Mesothelial cell of epicardium (in vitro differentiated cells): ENCODE data around the gene KCNC3. TPM values are rescaled to one million over a fixed set of nuclear protein-coding genes. Genes with fewer than 3 reads are reported as not detected.

Experiments
- DNase-seq, 2 experiments: peaks; one replicate each; pipeline ENCODE4 v3.0.0; 2021; ENCODE audit warnings: low spot score in 2 of 2; ENCODE audit not compliant: unreplicated experiment in 2 of 2
- H3K27ac Mint-ChIP-seq: 2 replicates; pipeline ENCODE4 v1.8.0; 2021; ENCODE audit warnings: mixed read lengths
- H3K27me3 Mint-ChIP-seq: 2 replicates; pipeline ENCODE4 v1.8.0; 2021; ENCODE audit warnings: low read depth, mixed read lengths
- H3K36me3 Mint-ChIP-seq: 2 replicates; pipeline ENCODE4 v1.8.0; 2021; ENCODE audit warnings: mixed read lengths
- H3K4me1 Mint-ChIP-seq: 2 replicates; pipeline ENCODE4 v1.8.0; 2021; ENCODE audit warnings: mixed read lengths
- H3K4me3 Mint-ChIP-seq: 2 replicates; pipeline ENCODE4 v1.8.0; 2021; ENCODE audit warnings: mild to moderate bottlenecking, moderate library complexity, mixed read lengths
- H3K9me3 Mint-ChIP-seq: 2 replicates; pipeline ENCODE4 v1.8.0; 2021; ENCODE audit warnings: mixed read lengths
- CTCF ChIP-seq: fragments of 200-600 bp; sonication (generic); IDR thresholded peaks from one replicate; pipeline ENCODE4 v1.5.0; 2021; ENCODE audit warnings: antibody characterized with exemption; ENCODE audit not compliant: unreplicated experiment
- total RNA-seq: library from RNA; stranded (reverse); gene quantifications from 3 replicates; pipeline ENCODE4 v1.2.1, GENCODE V29; 2021

Gene KCNC3
- total RNA-seq, 1 donor from 2014 or later: 54.4 TPM

GRCh38 chr19:50362656-50363424 lies 33.7 kb upstream of the KCNC3 start:
- no peak overlapping the region for H3K4me3 Mint-ChIP-seq
- H3K36me3 Mint-ChIP-seq: peaks cover 17% of the 10 kb centered on the region
- H3K4me1 Mint-ChIP-seq: no peaks in the 10 kb centered on the region
- no peaks in the 10 kb centered on the region for H3K9me3 Mint-ChIP-seq
- no peak for DNase-seq
- no peak overlapping the region for H3K27ac Mint-ChIP-seq
- H3K27me3 Mint-ChIP-seq: no peaks in the 10 kb centered on the region
- TF ChIP-seq CTCF: no peak

DNA sequence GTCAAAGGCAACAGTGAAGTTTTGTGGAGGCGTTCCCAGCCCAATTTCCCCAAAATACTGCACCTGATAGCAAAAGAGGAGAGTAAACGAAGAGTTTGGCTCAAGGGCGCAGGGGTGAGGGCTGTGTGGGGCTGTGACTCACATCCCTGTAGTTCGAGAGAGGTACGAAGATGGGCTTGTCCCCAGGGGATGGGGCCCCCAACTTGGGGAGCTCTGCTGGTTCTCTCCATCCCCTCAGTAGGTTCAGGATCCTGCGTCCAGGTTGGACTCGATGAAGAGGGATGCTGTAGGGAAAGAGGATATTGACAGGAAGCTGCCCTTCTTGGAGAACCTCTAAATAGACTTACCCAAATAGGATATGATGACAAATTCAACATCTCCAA lies 32.8 kb upstream of the KCNC3 start:
- H3K9me3 Mint-ChIP-seq: no peaks in the 10 kb centered on the region
- no peaks in the 10 kb centered on the region for H3K4me1 Mint-ChIP-seq
- TF ChIP-seq CTCF: no peak
- H3K27me3 Mint-ChIP-seq: no peaks in the 10 kb centered on the region
- no peak for DNase-seq
- H3K36me3 Mint-ChIP-seq: peaks cover 19% of the 10 kb centered on the region
- H3K4me3 Mint-ChIP-seq: no peak overlapping the region
- no peak overlapping the region for H3K27ac Mint-ChIP-seq

DNA sequence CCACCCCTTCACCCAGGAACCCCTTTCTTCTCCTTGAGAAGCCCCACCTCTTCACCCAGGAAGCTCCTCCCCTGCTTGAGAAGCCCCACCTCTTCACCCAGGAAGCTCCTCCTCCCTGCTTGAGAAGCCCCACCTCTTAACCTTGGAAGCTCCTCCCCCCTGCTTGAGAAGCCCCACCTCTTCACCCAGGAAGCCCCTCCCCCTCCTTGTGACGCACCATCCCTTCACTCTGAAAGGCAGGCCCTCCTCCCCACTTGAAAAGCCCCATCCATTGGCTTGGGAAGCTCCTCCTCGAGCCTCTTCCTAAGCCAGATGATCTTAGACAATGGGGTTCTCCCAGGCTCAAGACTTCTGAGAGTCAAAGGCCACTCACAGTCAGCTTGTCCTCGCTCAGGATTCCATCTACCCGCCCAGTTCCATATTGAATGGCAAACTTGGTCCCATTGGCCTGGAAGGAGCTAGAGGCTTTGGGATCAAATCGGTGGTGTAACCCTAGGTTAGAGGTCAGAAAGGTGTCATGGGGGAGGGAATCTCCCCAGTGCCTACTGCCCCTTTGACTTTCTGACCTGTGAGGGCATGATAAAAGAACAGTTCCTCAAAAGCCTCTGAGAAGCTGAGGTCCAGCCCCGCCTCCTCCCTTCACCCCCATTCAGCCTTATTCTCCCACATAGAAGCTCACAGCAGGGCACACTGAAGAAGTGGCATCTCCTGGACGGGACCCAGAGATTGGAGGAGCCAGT lies 32.3 kb upstream of the KCNC3 start:
- H3K27me3 Mint-ChIP-seq: no peaks in the 10 kb centered on the region
- H3K36me3 Mint-ChIP-seq: peaks cover 20% of the 10 kb centered on the region
- H3K4me1 Mint-ChIP-seq: no peaks in the 10 kb centered on the region

DNA sequence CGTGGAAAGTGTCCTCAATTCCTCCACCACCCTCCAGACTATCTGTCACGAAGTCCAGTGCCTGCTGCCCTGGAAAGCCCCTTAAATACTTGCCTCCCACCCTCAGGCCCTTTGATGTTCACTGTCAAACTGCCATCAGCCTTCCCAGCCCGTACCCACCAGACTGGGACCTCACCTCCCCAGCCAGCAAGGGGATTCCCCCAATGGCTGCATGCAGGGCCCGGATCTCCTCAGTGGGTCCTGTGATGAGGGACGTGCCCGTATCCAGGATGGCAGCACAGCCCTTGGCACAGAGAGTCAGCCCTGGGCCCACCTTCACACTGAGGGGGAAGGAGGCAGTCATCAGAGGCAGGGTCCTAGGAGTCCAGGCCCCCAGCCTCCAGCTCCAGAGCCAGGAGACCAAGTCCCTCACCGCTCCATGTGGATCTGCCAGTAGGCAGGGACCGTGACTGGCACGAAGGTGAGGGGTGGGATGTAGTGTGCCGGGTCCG lies 30.2 kb upstream of the KCNC3 start:
- Mint-ChIP-seq H3K27me3 (no peaks in the 10 kb centered on the region), H3K9me3 (no peaks in the 10 kb centered on the region), H3K27ac (no peak overlapping the region), H3K4me3 (no peak overlapping the region), H3K4me1 (no peaks in the 10 kb centered on the region), H3K36me3 (peaks cover 24% of the 10 kb centered on the region)
- no peak for DNase-seq
- TF ChIP-seq CTCF: no peak

More for the DNA sequence above, 32.3 kb upstream of the KCNC3 start:
- Mint-ChIP-seq H3K9me3 (no peaks in the 10 kb centered on the region), H3K4me3 (no peak overlapping the region), H3K27ac (no peak overlapping the region)
- no peak for DNase-seq
- TF ChIP-seq CTCF: no peak

- Mint-ChIP-seq H3K4me3 (no peak overlapping the region), H3K27me3 (no peaks in the 10 kb centered on the region), H3K36me3 (peaks cover 24% of the 10 kb centered on the region), H3K9me3 (no peaks in the 10 kb centered on the region), H3K27ac (no peak overlapping the region), H3K4me1 (no peaks in the 10 kb centered on the region)
- no peak for TF ChIP-seq CTCF
- no peak for DNase-seq
These were observed 29.5 kb upstream of the KCNC3 start for GRCh38 chr19:50358483-50359327.
